ENCODE data around the gene DSC1.

GRCh38 chr18:31138709-31139108 is 23.9 kb downstream of the DSC1 start:
- TF ChIP-seq CTCF (IDR thresholded peaks at IDR 0.05; ENCODE audit: poor library complexity) (no peak), EZH2 (IDR thresholded peaks at IDR 0.05; ENCODE audit: borderline replicate concordance) (no peak), EZH2phosphoT487 (IDR thresholded peaks at IDR 0.05; ENCODE audit: low read depth, severe bottlenecking, unreplicated experiment) (no peak)

Measured in hepatocyte (in vitro differentiated cells).